ENCODE measurements around the gene TMEM141.
"Not testable (repeated sequence)": the region's sequence is repeated elsewhere in the genome, so short reads cannot be mapped to it uniquely, and the experiment has no call there.

TMEM141 gene

GRCh38 chr9:136774416-136775045 is 16.6 kb upstream of the TMEM141 start:
- no peak for DNase-seq

GRCh38 chr9:136775191-136775590 is 16.0 kb upstream of the TMEM141 start:
- DNase-seq: no peak

- no peak for DNase-seq
Observed at GRCh38 chr9:136776947-136777346, 14.2 kb upstream of the TMEM141 start.

- no peak for DNase-seq
Observed at GRCh38 chr9:136777359-136777758, 13.8 kb upstream of the TMEM141 start.

- no peak for DNase-seq
Observed at GRCh38 chr9:136779808-136780207, 11.3 kb upstream of the TMEM141 start.

- DNase-seq: no peak
Observed at GRCh38 chr9:136782452-136782851, 8.7 kb upstream of the TMEM141 start.

- peak; percentile 82 for DNase-seq
Observed at GRCh38 chr9:136784249-136784996, 6.7 kb upstream of the TMEM141 start.

GRCh38 chr9:136784997-136785361 is 6.2 kb upstream of the TMEM141 start:
- peak; percentile 86 for DNase-seq

- peak; percentile 58 for DNase-seq
Observed at GRCh38 chr9:136785565-136786355, 5.4 kb upstream of the TMEM141 start.

GRCh38 chr9:136786451-136786850 is 4.7 kb upstream of the TMEM141 start:
- DNase-seq: no peak

GRCh38 chr9:136786983-136787382 is 4.2 kb upstream of the TMEM141 start:
- not testable (repeated sequence) for DNase-seq

- DNase-seq: peak; percentile 92
Observed at GRCh38 chr9:136787690-136788400, 3.3 kb upstream of the TMEM141 start.

- DNase-seq: peak; percentile 78
Observed at GRCh38 chr9:136788644-136789522, 2.3 kb upstream of the TMEM141 start.

GRCh38 chr9:136789523-136789937 is 1.6 kb upstream of the TMEM141 start:
- no peak for DNase-seq

GRCh38 chr9:136791516-136792276 is 552 bp downstream of the TMEM141 start:
- peak; percentile 80 for DNase-seq

GRCh38 chr9:136792321-136793085 is 1.4 kb downstream of the TMEM141 start:
- peak; percentile 49 for DNase-seq

- peak; percentile 81 for DNase-seq
Observed at GRCh38 chr9:136793086-136793946, 2.2 kb downstream of the TMEM141 start.

- no peak for DNase-seq
Observed at GRCh38 chr9:136794281-136794999, 3.3 kb downstream of the TMEM141 start.

- no peak for DNase-seq
Observed at GRCh38 chr9:136795000-136795348, 3.8 kb downstream of the TMEM141 start.

All from hematopoietic multipotent progenitor cell treated with erythropoietin and hydrocortisone succinate and interleukin-3 and kit ligand, for 4 days (in vitro differentiated cells).